ENCODE results near the gene PHKB.
A peak's percentile ranks its signal among the peaks of the same experiment; 100 is the strongest.
"Not testable (repeated sequence)": the region's sequence is repeated elsewhere in the genome, so short reads cannot be mapped to it uniquely, and the experiment has no call there.

PHKB gene

GRCh38 chr16:47627721-47628120 is 166.6 kb downstream of the PHKB start:
- no peak for DNase-seq

DNA sequence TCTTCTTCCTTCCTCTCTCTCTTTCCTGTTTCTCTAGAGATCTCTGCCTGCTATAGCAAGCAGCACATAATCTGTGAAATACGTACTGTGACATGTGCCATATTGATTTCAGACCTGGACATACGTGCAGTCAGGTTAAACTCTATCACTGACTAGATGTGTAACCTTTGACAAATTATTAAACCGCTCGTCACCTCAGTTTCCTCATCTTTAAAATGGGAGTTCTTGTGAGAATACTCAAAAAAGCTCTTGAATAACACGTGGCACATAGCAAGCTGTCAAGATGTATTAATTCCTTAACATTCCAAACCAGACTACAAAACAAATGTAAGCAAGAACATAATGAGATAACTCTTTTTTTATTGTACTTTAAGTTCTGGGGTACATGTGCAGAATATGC is 170.0 kb downstream of the PHKB start:
- no peak for DNase-seq

- DNase-seq = no peak
These were observed 173.0 kb downstream of the PHKB start for GRCh38 chr16:47634126-47634525.

DNA sequence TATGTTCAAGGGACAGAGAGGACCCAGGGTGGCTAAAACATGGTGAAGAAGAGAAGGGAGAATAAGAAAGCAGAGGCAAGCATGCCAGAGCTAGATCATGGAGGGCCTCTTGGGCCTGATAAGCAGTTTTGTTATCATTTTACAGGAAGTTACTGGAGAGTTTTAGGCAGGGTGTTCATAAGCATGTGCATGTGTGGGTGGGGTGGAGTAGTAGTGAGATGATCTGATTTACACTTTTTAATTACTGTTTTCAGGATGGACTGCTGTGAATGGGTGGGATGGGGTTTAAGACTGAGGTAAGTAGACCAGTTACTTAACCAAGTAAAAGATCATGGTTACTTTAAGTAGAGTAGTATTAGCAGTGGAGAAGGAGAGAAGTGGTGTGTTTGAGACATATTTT is 173.6 kb downstream of the PHKB start:
- no peak for DNase-seq

DNA sequence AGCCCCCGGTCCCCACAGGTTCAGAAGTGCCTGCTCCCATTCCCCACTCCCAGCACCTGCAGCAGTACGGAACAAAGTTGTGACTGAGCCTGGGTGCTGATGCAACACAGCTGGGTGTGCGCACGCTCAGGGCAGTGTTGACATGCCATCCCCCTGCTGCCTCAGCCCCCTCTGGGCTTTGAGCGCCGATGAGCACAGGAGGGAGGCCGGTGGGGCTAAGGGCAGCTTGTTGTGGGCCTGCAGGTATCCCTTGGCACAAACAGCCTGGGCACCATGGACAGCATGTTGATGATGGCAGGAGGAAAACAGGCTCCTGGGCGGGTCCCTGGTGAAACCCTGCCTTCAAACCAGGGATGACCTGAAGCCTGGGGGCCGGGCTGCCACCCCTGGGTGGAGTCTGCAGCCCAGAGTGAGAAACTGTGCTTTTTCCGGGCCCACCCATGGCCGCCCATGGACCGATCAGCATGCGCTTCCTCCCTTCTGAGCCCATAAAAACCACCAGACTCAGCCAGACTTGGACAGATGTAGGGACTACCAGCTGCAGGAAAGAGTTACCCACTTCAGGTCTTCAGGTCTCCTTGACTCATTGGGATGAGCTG is 175.5 kb downstream of the PHKB start:
- DNase-seq = no peak

- DNase-seq = no peak
These were observed 177.0 kb downstream of the PHKB start for GRCh38 chr16:47638175-47638574.

DNA sequence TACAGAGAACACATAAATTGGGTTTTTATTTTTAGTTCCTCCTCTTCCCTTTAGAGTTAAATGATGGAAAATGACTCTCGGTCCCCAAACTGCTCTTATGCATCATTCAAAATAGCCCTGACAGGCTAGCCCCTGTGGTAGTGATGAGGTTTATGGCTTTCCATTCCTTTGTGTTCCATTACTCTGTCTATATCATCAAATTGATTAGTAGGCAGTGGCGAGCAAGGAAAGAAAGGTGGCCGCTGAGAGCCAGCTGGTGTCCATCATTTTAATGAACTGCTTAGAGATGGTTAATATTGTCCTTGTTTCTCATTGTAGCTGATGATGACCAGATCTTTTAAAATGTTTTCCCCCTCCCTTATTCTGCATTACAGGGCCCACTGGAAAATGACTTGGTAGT is 179.5 kb downstream of the PHKB start:
- no peak for DNase-seq

DNA sequence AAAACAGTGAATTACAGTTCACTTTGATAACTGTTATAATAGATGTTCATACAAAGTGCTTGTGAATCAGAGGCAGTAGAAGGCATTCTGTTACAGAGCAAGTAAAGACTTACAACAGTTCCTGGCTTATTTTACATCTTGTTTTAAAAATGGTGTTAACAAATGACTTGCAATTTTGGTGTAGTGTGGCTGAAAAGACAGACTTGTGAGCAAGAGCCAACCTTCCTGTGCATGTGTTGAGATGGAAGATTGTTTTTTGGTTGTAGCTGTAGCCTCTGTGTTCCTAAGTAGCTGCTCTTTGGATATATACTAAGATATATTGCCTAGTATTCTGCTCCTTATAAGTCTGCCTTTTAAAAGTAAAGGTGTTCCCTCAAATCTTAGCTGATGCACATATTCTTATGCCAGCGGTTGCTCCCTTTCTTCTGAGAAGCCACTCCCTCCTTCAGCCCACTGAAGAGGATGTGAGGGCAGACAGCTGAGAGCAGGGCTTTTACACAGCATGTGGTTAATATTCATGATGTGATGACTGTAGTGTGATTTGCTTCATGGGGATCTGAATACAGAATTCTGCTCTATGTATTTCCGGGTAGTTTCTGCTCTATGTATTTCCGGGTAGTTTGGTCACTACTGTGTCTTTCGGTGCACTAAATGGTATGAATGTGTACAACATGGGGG is 182.3 kb downstream of the PHKB start:
- peak; percentile 41 to 50 for DNase-seq

DNA sequence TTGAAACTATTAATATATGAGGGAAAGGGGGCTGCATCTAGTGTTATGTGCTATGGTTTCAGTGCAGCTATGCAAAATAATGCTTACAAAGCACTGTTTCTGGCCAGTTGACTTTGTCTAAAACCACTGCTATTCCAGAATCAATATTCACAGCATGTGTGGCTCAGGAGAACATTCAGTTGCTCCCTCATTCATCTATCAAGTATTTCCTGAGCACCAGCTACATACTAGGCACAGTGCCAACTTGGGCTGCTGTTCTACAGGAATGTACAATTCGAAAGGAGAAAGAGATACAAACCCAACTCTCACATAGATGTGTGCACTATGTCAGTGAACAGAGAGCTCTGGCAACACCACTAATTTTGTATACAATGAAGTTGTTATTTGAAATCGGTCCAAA is 183.0 kb downstream of the PHKB start:
- DNase-seq = no peak

- DNase-seq = peak; percentile 40 to 53
These were observed 183.5 kb downstream of the PHKB start for GRCh38 chr16:47644661-47645060.

DNA sequence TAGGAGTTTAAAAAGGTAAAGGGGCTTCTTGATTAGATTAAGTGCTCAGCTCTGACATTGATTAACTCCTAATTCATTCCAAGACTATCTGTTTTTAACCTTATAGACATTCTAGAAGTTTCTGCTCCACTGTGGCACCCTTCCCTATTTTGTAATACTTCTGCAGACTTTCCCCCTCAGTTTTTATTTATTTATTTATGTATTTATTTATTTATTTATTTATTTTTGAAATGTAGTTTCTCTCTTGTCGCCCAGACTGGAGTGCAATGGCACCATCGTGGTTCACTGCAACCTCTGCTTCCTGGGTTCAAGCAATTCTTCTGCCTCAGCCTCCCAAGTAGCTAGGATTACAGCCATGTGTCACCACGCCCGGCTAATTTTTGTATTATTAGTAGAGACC is 185.8 kb downstream of the PHKB start:
- DNase-seq = no peak

DNA sequence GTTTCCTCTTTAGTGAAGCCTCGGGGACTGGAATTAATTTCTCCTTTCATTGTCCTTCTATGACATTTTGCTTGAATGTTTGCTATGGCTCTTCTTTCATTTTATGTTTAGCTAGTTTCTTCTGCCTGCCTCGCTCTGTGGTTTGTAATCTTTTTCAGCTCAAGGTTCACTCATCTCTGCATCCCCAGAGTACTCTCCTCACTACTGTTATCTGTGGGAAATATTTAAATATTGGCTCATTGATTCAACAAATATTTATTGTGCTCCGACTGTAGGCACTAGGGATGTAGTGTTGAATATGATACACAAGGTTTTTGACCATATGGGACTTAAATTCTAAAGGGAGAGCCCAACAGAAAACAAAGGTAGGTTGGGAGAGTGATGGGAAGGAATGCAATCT is 195.9 kb downstream of the PHKB start:
- DNase-seq = no peak

DNA sequence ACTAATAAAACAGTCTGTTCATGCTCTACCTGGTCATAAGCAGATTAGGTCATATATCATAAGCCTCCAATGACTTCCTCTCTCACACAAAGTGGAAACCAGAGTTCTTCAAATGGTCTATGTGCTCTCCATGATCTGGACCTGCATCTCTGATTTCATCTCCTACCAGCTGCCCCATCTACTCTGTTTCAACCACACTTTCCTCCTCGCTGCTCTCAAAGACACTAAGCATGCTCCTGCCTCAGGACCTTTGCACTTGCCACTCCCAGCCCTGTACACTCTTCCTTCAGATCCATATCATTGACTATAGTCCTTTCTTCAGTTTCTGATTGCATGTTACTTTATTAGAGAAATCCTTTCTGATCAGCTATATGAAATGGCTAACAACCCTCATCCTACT is 196.8 kb downstream of the PHKB start:
- no peak for DNase-seq

DNA sequence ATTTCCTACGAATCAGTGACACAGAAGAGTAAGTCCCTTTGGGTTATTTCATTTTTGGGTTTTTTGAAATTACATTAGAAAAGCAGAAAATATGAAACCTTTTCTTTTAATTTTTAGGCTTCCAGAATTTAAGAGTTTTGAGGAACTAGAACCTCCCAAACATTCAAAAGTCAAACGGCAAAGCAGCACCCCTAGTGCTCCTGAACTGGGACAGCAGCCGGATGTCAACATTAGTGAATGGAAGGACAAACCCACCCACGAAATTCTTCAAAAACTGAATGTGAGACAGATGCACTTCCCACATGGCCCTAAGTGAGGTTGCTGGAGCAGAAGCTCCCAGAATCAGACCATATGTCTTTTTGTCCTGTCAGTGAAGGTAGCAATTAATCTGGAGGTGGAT is 199.4 kb downstream of the PHKB start:
- no peak for DNase-seq

GRCh38 chr16:47664653-47665325 is 203.7 kb downstream of the PHKB start:
- DNase-seq = no peak

GRCh38 chr16:47666434-47666833 is 205.3 kb downstream of the PHKB start:
- no peak for DNase-seq

DNA sequence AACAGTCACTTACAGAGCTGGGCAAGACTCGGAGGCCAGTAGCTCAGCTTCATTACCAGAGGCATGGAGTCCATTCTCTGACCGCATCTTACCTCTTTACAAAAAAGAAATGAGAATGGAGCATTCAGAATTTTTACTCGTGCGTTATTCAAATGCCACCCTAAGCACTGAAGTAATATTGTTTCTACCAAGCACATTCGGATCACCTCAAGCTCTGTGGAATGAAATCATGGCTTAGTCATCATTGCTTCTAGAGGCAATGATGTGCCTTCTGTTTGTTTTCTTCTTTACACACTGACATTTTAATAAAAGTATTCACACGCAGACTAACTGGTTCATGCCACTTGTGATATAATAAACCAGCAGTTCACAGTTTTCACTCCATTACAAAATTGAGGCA is 206.8 kb downstream of the PHKB start:
- no peak for DNase-seq

- no peak for DNase-seq
These were observed 211.3 kb downstream of the PHKB start for GRCh38 chr16:47672475-47672874.

DNA sequence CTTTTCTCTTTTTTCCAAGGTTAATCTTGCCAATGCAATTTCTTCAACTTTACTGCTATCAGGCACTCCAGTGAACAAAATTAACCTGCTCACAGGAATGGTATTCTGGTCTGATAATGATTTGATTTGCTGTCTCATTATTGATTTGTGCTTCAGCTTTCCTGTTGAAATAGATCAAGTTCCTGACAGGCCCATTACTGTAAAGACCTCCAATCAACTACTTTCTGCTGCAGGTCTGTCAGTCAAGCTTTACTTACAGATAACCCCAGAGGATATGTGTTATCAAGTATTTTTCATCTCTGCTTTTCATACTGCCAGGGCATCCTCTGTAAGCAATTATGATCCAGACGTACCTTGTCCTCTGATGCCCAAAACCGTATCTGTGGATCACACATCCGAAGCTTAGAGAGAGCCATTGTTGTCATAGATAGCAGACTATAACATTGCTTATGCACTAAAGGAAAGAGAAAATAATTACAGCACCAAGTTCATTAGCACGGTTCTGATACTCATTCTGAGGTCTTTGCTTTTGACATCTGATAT is 215.6 kb downstream of the PHKB start:
- no peak for DNase-seq

DNA sequence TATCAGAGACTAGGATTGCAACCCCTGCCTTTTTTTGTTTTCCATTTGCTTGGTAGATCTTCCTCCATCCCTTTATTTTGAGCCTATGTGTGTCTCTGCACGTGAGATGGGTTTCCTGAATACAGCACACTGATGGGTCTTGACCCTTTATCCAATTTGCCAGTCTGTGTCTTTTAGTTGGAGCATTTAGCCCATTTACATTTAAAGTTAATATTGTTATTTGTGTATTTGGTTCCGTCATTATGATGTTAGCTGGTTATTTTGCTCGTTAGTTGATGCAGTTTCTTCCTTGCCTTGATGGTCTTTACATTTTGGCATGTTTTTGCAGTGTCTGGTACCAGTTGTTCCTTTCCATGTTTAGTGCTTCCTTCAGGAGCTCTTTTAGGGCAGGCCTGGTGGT is 220.4 kb downstream of the PHKB start:
- not testable (repeated sequence) for DNase-seq

DNA sequence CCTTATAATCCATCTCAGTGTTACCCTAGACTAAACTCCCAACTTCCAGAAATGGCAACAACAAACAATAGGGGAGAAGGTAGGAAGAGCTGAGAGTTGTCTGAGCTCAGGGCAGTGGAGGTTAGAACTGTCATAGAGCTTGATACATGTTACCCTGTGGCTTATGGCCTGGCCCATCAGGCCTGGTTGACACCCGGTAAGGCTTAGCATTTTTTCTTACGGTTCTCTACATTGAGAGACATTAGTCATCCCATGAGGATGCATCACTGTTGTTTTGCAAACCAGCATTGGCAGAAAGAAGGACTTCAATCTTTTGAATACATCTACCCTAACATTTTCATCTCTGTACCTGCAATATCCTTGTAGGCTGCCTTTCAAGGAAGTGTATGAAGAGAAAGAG is 226.6 kb downstream of the PHKB start:
- DNase-seq = no peak

DNA sequence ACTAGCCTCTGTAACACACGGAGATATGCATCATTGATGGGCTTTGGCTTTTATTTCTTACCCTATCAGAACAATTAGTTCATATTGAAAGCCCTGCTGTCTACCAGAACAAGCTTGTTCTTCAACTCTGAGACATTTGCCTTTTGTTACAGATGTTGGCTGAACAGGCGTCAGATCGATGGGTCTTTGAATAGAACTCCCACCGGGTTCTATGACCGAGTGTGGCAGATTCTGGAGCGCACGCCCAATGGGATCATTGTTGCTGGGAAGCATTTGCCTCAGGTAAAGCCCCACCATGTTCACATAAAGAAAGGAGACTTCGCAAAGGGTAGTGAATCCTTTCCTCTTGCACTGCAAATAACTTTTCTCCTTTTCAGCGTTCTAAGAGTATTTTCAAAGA is 232.1 kb downstream of the PHKB start:
- DNase-seq = no peak

- no peak for DNase-seq
These were observed 233.4 kb downstream of the PHKB start for GRCh38 chr16:47694543-47694942.

DNA sequence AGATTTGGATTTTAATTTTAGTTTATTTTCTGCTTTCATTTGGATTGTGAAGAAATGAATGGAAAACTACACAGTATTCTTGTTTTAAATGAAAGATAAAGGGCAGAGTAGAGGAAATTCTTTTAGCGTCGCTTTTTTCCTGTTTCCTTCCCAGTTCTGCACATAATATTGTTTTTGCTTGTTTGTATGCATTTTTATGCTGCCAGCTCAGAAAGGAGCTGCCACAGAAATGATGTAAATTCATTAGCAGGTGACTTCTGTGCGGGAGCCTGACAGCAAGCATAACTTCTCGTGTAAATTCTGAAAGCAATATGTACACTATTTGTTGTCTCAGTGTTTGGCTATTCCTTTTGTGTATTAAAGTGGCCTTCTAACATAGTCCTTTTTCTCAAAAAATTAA is 234.6 kb downstream of the PHKB start:
- no peak for DNase-seq

All from inflammatory macrophage treated with lipopolysaccharide for 1 hour (primary cell).